ENCODE results near the gene LETMD1. TPM values are rescaled to one million over a fixed set of nuclear protein-coding genes. Genes with fewer than 3 reads are reported as not detected.

The LETMD1 gene
- total and polyA plus RNA-seq, 2 donors (not counting 1 experiment from before 2014, with no cell fraction given): 94.7 to 101 TPM

- H3K9ac ChIP-seq (ENCODE audit: low read length): peak overlapping the region; percentile 96
- no peaks in the 10 kb centered on the region for H3K27me3 Mint-ChIP-seq
- H3K27ac Mint-ChIP-seq: peak overlapping the region; percentile 88
- peak; percentile 44 for DNase-seq
- TF ChIP-seq EZH2 (IDR thresholded peaks at IDR 0.05; ENCODE audit: borderline replicate concordance, insufficient read depth, low read depth, low read length, poor library complexity, severe bottlenecking) (no peak), CTCF (IDR thresholded peaks at IDR 0.05) (no peak)
- peaks cover 9 to 17% of the 10 kb centered on the region in 2 donors for H3K4me1 ChIP-seq (ENCODE audit: control insufficient read depth in 2 of 2, insufficient read depth in 2 of 2, low read length in 2 of 2)
- ATAC-seq (ENCODE audit: low read depth): no peak
- H3K9me3 ChIP-seq (ENCODE audit: control extremely low read depth in 1 of 3, control insufficient read depth in 2 of 3, insufficient read depth in 1 of 3, low read length in 2 of 3): no peaks in the 10 kb centered on the region
- H3K27ac ChIP-seq (ENCODE audit: low read length in 2 of 2): peak overlapping the region; percentile 11 to 88
- peak overlapping the region; percentile 84 for H2AFZ ChIP-seq (ENCODE audit: insufficient read depth, low read depth, low read length, poor library complexity, severe bottlenecking)
- no peaks in the 10 kb centered on the region for H3K36me3 ChIP-seq (replicated peaks in 1 of 2; ENCODE audit: control extremely low read depth in 1 of 2, control insufficient read depth in 1 of 2, extremely low read depth in 1 of 2, insufficient read depth in 2 of 2, low read length in 1 of 2)
- POLR2A ChIA-PET: interaction anchor here (0.5 to 2.1 kb wide), 8 partner anchors 34 to 289 kb away, joined by 3 to 17 read pairs (median 5); partner anchors contain the start of genes DAZAP2, LETMD1, POU6F1 and SLC11A2
- no peaks in the 10 kb centered on the region for H3K9me3 Mint-ChIP-seq (ENCODE audit: insufficient read depth)
- H3K4me2 ChIP-seq (replicated peaks; ENCODE audit: low read depth, low read length, poor library complexity, severe bottlenecking): peak overlapping the region; percentile 99
- peaks cover 25% of the 10 kb centered on the region for H3K4me1 Mint-ChIP-seq
- H3K4me3 ChIP-seq (ENCODE audit: control extremely low read depth in 1 of 5, extremely low read depth in 1 of 5, insufficient read depth in 1 of 5, low read depth in 2 of 5, low read length in 4 of 5): peak overlapping the region; percentile 54 to 87 (median 77)
- intact Hi-C loops (cut with micrococcal nuclease): loop anchor here (1.0 kb wide), 7 partner anchors 34 to 317 kb away; partner anchors contain the start of genes DAZAP2, LETMD1, POU6F1 and SLC11A2
- CTCF ChIA-PET: interaction anchor here (1.3 to 1.6 kb wide), 3 partner anchors 135 to 318 kb away, joined by 6 read pairs; partner anchors contain the start of genes ATF1, DAZAP2 and POU6F1
- 6% methylated on average over 18 of the region's 18 CpGs for WGBS (ENCODE audit: insufficient coverage)
- peak overlapping the region; percentile 96 for H3K4me3 Mint-ChIP-seq
- H3K27me3 ChIP-seq (replicated peaks in 1 of 4; ENCODE audit: control extremely low read depth in 1 of 4, control insufficient read depth in 3 of 4, insufficient read depth in 4 of 4, low read length in 3 of 4): no peaks in the 10 kb centered on the region
- H3K79me2 ChIP-seq (ENCODE audit: control insufficient read depth, insufficient read depth, low read length): peaks cover 26% of the 10 kb centered on the region
- H4K20me1 ChIP-seq (ENCODE audit: control insufficient read depth, insufficient read depth, low read length, poor library complexity, severe bottlenecking): no peaks in the 10 kb centered on the region
These were observed 34.5 kb downstream of the LETMD1 start for GRCh38 chr12:51082561-51083125.

Data from B cell (primary cell).